H1 (cell line): ENCODE measurements around the gene NPHP4. TPM values are rescaled to one million over a fixed set of nuclear protein-coding genes. Genes with fewer than 3 reads are reported as not detected.

Experiments used
- CTCF ChIA-PET: fragments of 300-600 bp; sonication (Branson Sonifier 250); formaldehyde crosslinking; loops from one replicate; lab custom pipeline; 2021; ENCODE audit not compliant: partially characterized antibody; lab: Charles Lee
- POLR2A ChIA-PET: fragments of 300-600 bp; sonication (Branson Sonifier 250); formaldehyde crosslinking; loops from one replicate; lab custom pipeline; 2021; ENCODE audit warnings: inconsistent platforms; ENCODE audit not compliant: partially characterized antibody; lab: Charles Lee
- DNase-seq, 2 experiments: peaks; one replicate each; pipeline versions ENCODE4 v3.0.0 to v3.0.0-alpha.2; 2010 to 2022; ENCODE audit warnings: low spot score in 2 of 2, low read depth in 1 of 2, mixed read lengths in 1 of 2
- FAIRE-seq: peaks from 2 replicates; lab custom pipeline; 2011; peaks lifted over from hg19 to GRCh38; lab: Jason Lieb, UNC
- H2AFZ ChIP-seq: 2 replicates; pipeline ENCODE4 v1.8.1; 2012; ENCODE audit warnings: low read length, inconsistent platforms
- H2AK5ac ChIP-seq: 2 replicates; pipeline ENCODE4 v1.6.1; 2013; ENCODE audit warnings: low read depth, low read length
- H2BK120ac ChIP-seq: replicated peaks from 2 replicates; pipeline ENCODE3; 2013; ENCODE audit warnings: low read depth, low read length, inconsistent platforms
- H2BK12ac ChIP-seq: 2 replicates; pipeline ENCODE4 v1.6.1; 2013; ENCODE audit warnings: low read depth, low read length
- H2BK15ac ChIP-seq: 2 replicates; pipeline ENCODE4 v1.6.1; 2013; ENCODE audit warnings: low read length
- H2BK20ac ChIP-seq: 2 replicates; pipeline ENCODE4 v1.6.1; 2013; ENCODE audit warnings: low read length
- H2BK5ac ChIP-seq: 2 replicates; pipeline ENCODE4 v1.6.1; 2013; ENCODE audit warnings: low read depth, low read length
- H3K14ac ChIP-seq: 2 replicates; pipeline ENCODE4 v1.6.1; 2013; ENCODE audit warnings: inconsistent platforms; ENCODE audit not compliant: insufficient read length
- H3K18ac ChIP-seq: 2 replicates; pipeline ENCODE4 v1.6.1; 2013; ENCODE audit warnings: low read length; ENCODE audit errors: extremely low read depth
- H3K23ac ChIP-seq: 2 replicates; pipeline ENCODE4 v1.6.1; 2013; ENCODE audit warnings: inconsistent platforms; ENCODE audit not compliant: insufficient read length
- H3K23me2 ChIP-seq: 2 replicates; pipeline ENCODE4 v1.6.1; 2013; ENCODE audit warnings: low read depth, low read length
- H3K27ac ChIP-seq: 2 replicates; pipeline ENCODE4 v1.6.1; 2011; ENCODE audit warnings: low read depth, low read length, inconsistent platforms
- H3K27me3 ChIP-seq, 4 experiments: replicated peaks in 1 of 4; 1 replicate in 1 of 4; 2 replicates in 3 of 4; pipeline versions ENCODE4 v1.6.1 to v1.8.1; 2011 to 2013; ENCODE audit warnings: low read length in 3 of 4, mild to moderate bottlenecking in 3 of 4, inconsistent platforms in 2 of 4, mixed read lengths in 2 of 4, moderate library complexity in 1 of 4; ENCODE audit not compliant: control insufficient read depth in 3 of 4, insufficient read depth in 3 of 4; ENCODE audit errors: extremely low read depth in 1 of 4
- H3K36me3 ChIP-seq, 4 experiments: 2 replicates each; pipeline versions ENCODE4 v1.6.1 to v1.8.1; 2011 to 2013; ENCODE audit warnings: mild to moderate bottlenecking in 4 of 4, low read length in 3 of 4, moderate library complexity in 2 of 4, control low read depth in 1 of 4, inconsistent platforms in 1 of 4; ENCODE audit not compliant: insufficient read depth in 4 of 4, control insufficient read depth in 2 of 4
- H3K4ac ChIP-seq: replicated peaks from 2 replicates; pipeline ENCODE3; 2013; ENCODE audit warnings: low read length, low read depth, mixed read lengths, inconsistent platforms; ENCODE audit not compliant: insufficient read length
- H3K4me1 ChIP-seq, 4 experiments: replicated peaks in 1 of 4; 1 replicate in 1 of 4; 2 replicates in 3 of 4; pipeline versions ENCODE4 v1.6.1 to v1.8.1; 2011 to 2013; ENCODE audit warnings: low read length in 3 of 4, inconsistent platforms in 2 of 4, mixed read lengths in 1 of 4; ENCODE audit not compliant: insufficient read depth in 4 of 4, control insufficient read depth in 3 of 4
- H3K4me2 ChIP-seq, 2 experiments: 2 replicates each; pipeline versions ENCODE4 v1.6.1 to v1.8.1; 2011 to 2013; ENCODE audit warnings: low read depth in 2 of 2, low read length in 2 of 2, control low read depth in 1 of 2, inconsistent platforms in 1 of 2, mild to moderate bottlenecking in 1 of 2; ENCODE audit not compliant: insufficient read depth in 1 of 2
- H3K4me3 ChIP-seq, 4 experiments: fragments of 200-600, 300-600 bp in 1 of 4; sonication (generic), shearing (Covaris generic), sonication (Bioruptor Twin) in 1 of 4; 2 replicates each; pipeline versions ENCODE4 v1.5.1 to v1.8.1; 2011 to 2016; ENCODE audit warnings: low read length in 4 of 4, low read depth in 3 of 4, control low read depth in 2 of 4, inconsistent platforms in 2 of 4, mild to moderate bottlenecking in 2 of 4, mixed read lengths in 1 of 4, moderate library complexity in 1 of 4; ENCODE audit not compliant: insufficient read depth in 2 of 4; ENCODE audit errors: extremely low read depth in 1 of 4
- H3K56ac ChIP-seq: replicated peaks from 2 replicates; pipeline ENCODE3; 2013; ENCODE audit warnings: low read depth, mild to moderate bottlenecking, mixed read lengths, low read length, inconsistent platforms; ENCODE audit not compliant: insufficient read length
- H3K79me1 ChIP-seq: 2 replicates; pipeline ENCODE4 v1.6.1; 2013; ENCODE audit warnings: low read depth, low read length, control low read depth
- H3K79me2 ChIP-seq, 2 experiments: 2 replicates each; pipeline versions ENCODE4 v1.6.1 to v1.8.1; 2012 to 2013; ENCODE audit warnings: low read length in 2 of 2, mild to moderate bottlenecking in 2 of 2, inconsistent platforms in 1 of 2; ENCODE audit not compliant: insufficient read depth in 2 of 2, control insufficient read depth in 1 of 2
- H3K9ac ChIP-seq, 4 experiments: replicated peaks in 1 of 4; 1 replicate in 1 of 4; 2 replicates in 3 of 4; pipeline versions ENCODE4 v1.6.1 to v1.8.1; 2011 to 2013; ENCODE audit warnings: low read depth in 3 of 4, low read length in 3 of 4, control low read depth in 2 of 4, mild to moderate bottlenecking in 2 of 4, moderate library complexity in 2 of 4, inconsistent platforms in 1 of 4; ENCODE audit errors: extremely low read depth in 1 of 4
- H3K9me3 ChIP-seq, 2 experiments: 2 replicates each; pipeline versions ENCODE4 v1.6.1 to v1.8.1; 2012 to 2013; ENCODE audit warnings: mild to moderate bottlenecking in 2 of 2, moderate library complexity in 2 of 2, control low read depth in 1 of 2, inconsistent platforms in 1 of 2, low read depth in 1 of 2, low read length in 1 of 2, mixed read lengths in 1 of 2; ENCODE audit not compliant: insufficient read depth in 2 of 2
- H4K20me1 ChIP-seq, 2 experiments: replicated peaks in 1 of 2; 2 replicates each; pipeline versions ENCODE3 to v1.8.1; 2011 to 2013; ENCODE audit warnings: inconsistent platforms in 2 of 2, low read length in 2 of 2, mild to moderate bottlenecking in 1 of 2; ENCODE audit not compliant: insufficient read depth in 2 of 2, control insufficient read depth in 1 of 2
- H4K5ac ChIP-seq: 2 replicates; pipeline ENCODE4 v1.6.1; 2013; ENCODE audit warnings: low read length, low read depth, mixed read lengths, inconsistent platforms; ENCODE audit not compliant: insufficient read length
- H4K8ac ChIP-seq: 2 replicates; pipeline ENCODE4 v1.8.0; 2013; ENCODE audit warnings: mild to moderate bottlenecking, moderate library complexity, low read length, inconsistent platforms; ENCODE audit not compliant: insufficient read depth; ENCODE audit errors: extremely low read depth
- H4K91ac ChIP-seq: replicated peaks from 2 replicates; pipeline ENCODE3; 2013; ENCODE audit warnings: low read length, mixed read lengths, inconsistent platforms; ENCODE audit not compliant: insufficient read length
- BACH1 ChIP-seq: IDR thresholded peaks from 2 replicates; pipeline ENCODE4 v1.6.1; 2012; ENCODE audit warnings: low read length, improper control_type of control experiment
- CBX8 ChIP-seq: fragments of 300-800, 300-1000 bp; sonication (generic); IDR thresholded peaks from 2 replicates; pipeline ENCODE4 v1.7.1; 2016; ENCODE audit warnings: low read depth, low read length, borderline replicate concordance
- CHD2 ChIP-seq: IDR thresholded peaks from 2 replicates; pipeline ENCODE4 v1.6.1; 2012; ENCODE audit warnings: low read length, improper control_type of control experiment
- CTBP2 ChIP-seq: IDR thresholded peaks from 2 replicates; pipeline ENCODE4 v1.7.0; 2011; ENCODE audit warnings: borderline replicate concordance, mild to moderate bottlenecking, moderate library complexity, mixed read lengths, low read length; ENCODE audit not compliant: insufficient read depth, insufficient read length
- EZH2 ChIP-seq: fragments of 200-600 bp; sonication (generic); IDR thresholded peaks from 2 replicates; pipeline ENCODE4 v1.7.1; 2012; ENCODE audit warnings: low read depth, mild to moderate bottlenecking, moderate library complexity, low read length, inconsistent platforms; ENCODE audit not compliant: severe bottlenecking
- GABPA ChIP-seq: IDR thresholded peaks from 2 replicates; pipeline ENCODE4 v1.6.1; 2011; ENCODE audit warnings: mild to moderate bottlenecking, low read length, moderate library complexity, borderline replicate concordance; ENCODE audit not compliant: insufficient read depth
- RAD21 ChIP-seq, 2 experiments: IDR thresholded peaks in 1 of 2; conservative IDR thresholded peaks in 1 of 2; 2 replicates each; pipeline ENCODE4 v1.6.1; 2011; ENCODE audit warnings: low read depth in 2 of 2, low read length in 2 of 2, improper control_type of control experiment in 1 of 2, inconsistent platforms in 1 of 2, mild to moderate bottlenecking in 1 of 2, moderate library complexity in 1 of 2
- RXRA ChIP-seq: IDR thresholded peaks from 2 replicates; pipeline ENCODE4 v1.6.1; 2011; ENCODE audit warnings: low read depth, mild to moderate bottlenecking, low read length, moderate library complexity; ENCODE audit not compliant: insufficient read depth
- SAP30 ChIP-seq: fragments of 300-600 bp; sonication (generic); IDR thresholded peaks from 2 replicates; pipeline ENCODE4 v1.7.1; 2012; ENCODE audit warnings: low read length, moderate library complexity, mild to moderate bottlenecking, inconsistent platforms; ENCODE audit not compliant: insufficient read depth, insufficient replicate concordance
- SP2 ChIP-seq: IDR thresholded peaks from 2 replicates; pipeline ENCODE4 v1.6.1; 2012; ENCODE audit warnings: mild to moderate bottlenecking, low read length, inconsistent platforms
- TCF12 ChIP-seq: IDR thresholded peaks from 2 replicates; pipeline ENCODE4 v1.6.1; 2011; ENCODE audit warnings: low read depth, mild to moderate bottlenecking, low read length
- ZNF274 ChIP-seq: IDR thresholded peaks from 2 replicates; pipeline ENCODE4 v1.7.0; 2012; ENCODE audit warnings: low read length, borderline replicate concordance; ENCODE audit errors: extremely low read depth
- WGBS, 2 experiments: shearing (Covaris generic) in 1 of 2; methylation state at CpG; one replicate each; pipeline versions ENCODE4 v1.1.6 to v1.1.7; 2013 to 2015; ENCODE audit warnings: low lambda C conversion rate in 2 of 2, mixed read lengths in 2 of 2, inconsistent platforms in 1 of 2, low coverage in 1 of 2, missing lambda C conversion rate in 1 of 2; ENCODE audit not compliant: insufficient replicate concordance in 2 of 2, insufficient coverage in 1 of 2, insufficient read length in 1 of 2; ENCODE audit errors: extremely low coverage in 1 of 2, missing lambda C conversion rate in 1 of 2; 5-methylcytosine and 5-hydroxymethylcytosine counted together
- polyA plus RNA-seq, 7 experiments: library from polyadenylated mRNA; depleted of rRNA in 3 of 7; stranded (reverse) in 5 of 7; unstranded in 2 of 7; fragments of >200 nt in 5 of 7; fragments of 200-250 nt in 2 of 7; gene quantifications; 1 replicate in 5 of 7; 2 replicates in 1 of 7; 4 replicates in 1 of 7; pipeline versions ENCODE4 v1.2.1 to v1.2.3, GENCODE V29; 2011 to 2013; ENCODE audit warnings: missing spikeins in 2 of 7, mixed read lengths in 2 of 7
- total RNA-seq: library from RNA; stranded (reverse); fragmentation: NEBNext Ultra II Directional; extraction: Animal tissue kit (Norgen Biotek cat#: 25700); gene quantifications from 2 replicates; pipeline ENCODE4 v1.2.1, GENCODE V29; 2021

The NPHP4 gene
- total and polyA plus RNA-seq, 2 of the 8 experiments (the other 6 are each of a cell fraction or from before 2014, with no cell fraction given) = 5.8 to 14.0 TPM

- no peaks in the 10 kb centered on the region for H3K9me3 ChIP-seq
- FAIRE-seq (no peak), DNase-seq (no peak)
- no peaks in the 10 kb centered on the region for H3K27me3 ChIP-seq
- WGBS, 2 experiments = 87% methylated on average over 4 of the region's 4 CpGs; no CpG with 5 or more reads in 1 of the 2 experiments
- H3K9ac ChIP-seq = no peak overlapping the region
- no peak overlapping the region for H2AK5ac ChIP-seq
- H2AFZ ChIP-seq = no peak overlapping the region
- H2BK120ac ChIP-seq = no peak overlapping the region
- no peak overlapping the region for H2BK5ac ChIP-seq
- no peak overlapping the region for H4K5ac ChIP-seq
- H3K79me2 ChIP-seq = no peaks in the 10 kb centered on the region
- no peak for TF ChIP-seq EZH2
- TF ChIP-seq CHD2 = no peak
- no peak for TF ChIP-seq GABPA
- no peak for TF ChIP-seq SAP30
- TF ChIP-seq SP2 = no peak
- TF ChIP-seq TCF12 = no peak
- TF ChIP-seq CTBP2 = no peak
- no peak for TF ChIP-seq ZNF274
- TF ChIP-seq RAD21 (IDR thresholded peaks at IDR 0.05 in 1 of 2, conservative IDR thresholded peaks at IDR 0.05 in 1 of 2; ENCODE audit: low read depth in 2 of 2, low read length in 2 of 2) = no peak
- TF ChIP-seq CBX8 = no peak
- no peak for TF ChIP-seq BACH1
- no peak for TF ChIP-seq RXRA
- H4K8ac ChIP-seq = no peak overlapping the region
- H3K36me3 ChIP-seq = peaks cover 0 to 3% (median 0%) of the 10 kb centered on the region in 4 experiments; a peak in 1 of 8 replicates
- H2BK12ac ChIP-seq = no peak overlapping the region
- POLR2A ChIA-PET = no interaction called here
- H3K4me1 ChIP-seq = peaks cover 0 to 1% (median 0%) of the 10 kb centered on the region in 4 experiments; a peak in 1 of 7 replicates
- H4K20me1 ChIP-seq = peaks cover 0 to 2% of the 10 kb centered on the region in 2 experiments
- H2BK15ac ChIP-seq = no peak overlapping the region
- peaks cover 5% of the 10 kb centered on the region for H3K79me1 ChIP-seq
- no peak overlapping the region for H2BK20ac ChIP-seq
- H4K91ac ChIP-seq = no peak overlapping the region
- H3K4ac ChIP-seq = no peak overlapping the region
- no peaks in the 10 kb centered on the region for H3K23me2 ChIP-seq
- H3K14ac ChIP-seq = no peak overlapping the region
- H3K4me2 ChIP-seq = no peak overlapping the region
- CTCF ChIA-PET = interaction anchor here (0.7 to 3.4 kb wide), 5 partner anchors 13 to 1315 kb away, joined by 3 to 17 read pairs (median 3); no protein-coding TSS in a partner anchor
- no peak overlapping the region for H3K27ac ChIP-seq
- H3K56ac ChIP-seq = no peak overlapping the region
- no peak overlapping the region for H3K23ac ChIP-seq
- no peak overlapping the region for H3K4me3 ChIP-seq
- no peak overlapping the region for H3K18ac ChIP-seq
These were observed 20.1 kb downstream of the NPHP4 start for GRCh38 chr1:5972198-5972520.
